ENCODE data around the gene DAAM2. TPM values are rescaled to one million over a fixed set of nuclear protein-coding genes. Genes with fewer than 3 reads are reported as not detected.
A peak's percentile ranks its signal among the peaks of the same experiment; 100 is the strongest.

Gene DAAM2
- total RNA-seq, 1 donor from 2014 or later = 61.9 TPM

- DNase-seq (ENCODE audit: low spot score) = no peak
- intact Hi-C loops (cut with DNase I) = no loop called here
- no peak for ATAC-seq
Measured at GRCh38 chr6:39930540-39930939, 138.4 kb downstream of the DAAM2 start.

- intact Hi-C loops (cut with DNase I) = no loop called here
- DNase-seq (ENCODE audit: low spot score) (no peak), ATAC-seq (no peak)
Measured at GRCh38 chr6:39931607-39932006, 139.4 kb downstream of the DAAM2 start.

DNA sequence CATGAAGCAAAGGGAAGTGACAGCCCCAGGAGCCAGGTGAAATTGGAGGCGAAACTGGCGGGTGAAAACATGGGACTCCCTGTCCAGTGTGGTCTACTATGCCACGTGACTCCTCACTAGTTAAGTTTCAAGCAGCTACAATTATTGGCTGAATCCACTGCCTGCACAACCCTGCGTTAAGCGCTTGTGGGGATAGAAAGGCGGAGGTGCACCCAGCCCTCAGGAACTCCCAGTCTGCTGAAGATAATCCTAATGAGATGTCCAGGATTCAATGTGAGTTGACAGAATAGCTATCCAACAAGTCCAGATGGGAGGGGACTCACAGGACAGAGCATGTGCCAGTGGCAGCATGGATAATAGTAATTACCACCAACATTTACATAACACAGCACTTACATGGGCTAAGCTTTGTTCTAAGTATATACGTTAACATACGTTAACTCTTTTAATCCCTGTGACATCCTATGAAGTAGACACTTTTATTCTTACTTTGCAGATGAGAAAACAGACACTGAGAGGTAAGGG, 140.3 kb downstream of the DAAM2 start:
- ATAC-seq = no peak
- no peak for DNase-seq (ENCODE audit: low spot score)
- intact Hi-C loops (cut with DNase I) = no loop called here

GRCh38 chr6:39933669-39934130, 141.5 kb downstream of the DAAM2 start:
- intact Hi-C loops (cut with DNase I) = no loop called here
- ATAC-seq = no peak
- no peak for DNase-seq (ENCODE audit: low spot score)

DNA sequence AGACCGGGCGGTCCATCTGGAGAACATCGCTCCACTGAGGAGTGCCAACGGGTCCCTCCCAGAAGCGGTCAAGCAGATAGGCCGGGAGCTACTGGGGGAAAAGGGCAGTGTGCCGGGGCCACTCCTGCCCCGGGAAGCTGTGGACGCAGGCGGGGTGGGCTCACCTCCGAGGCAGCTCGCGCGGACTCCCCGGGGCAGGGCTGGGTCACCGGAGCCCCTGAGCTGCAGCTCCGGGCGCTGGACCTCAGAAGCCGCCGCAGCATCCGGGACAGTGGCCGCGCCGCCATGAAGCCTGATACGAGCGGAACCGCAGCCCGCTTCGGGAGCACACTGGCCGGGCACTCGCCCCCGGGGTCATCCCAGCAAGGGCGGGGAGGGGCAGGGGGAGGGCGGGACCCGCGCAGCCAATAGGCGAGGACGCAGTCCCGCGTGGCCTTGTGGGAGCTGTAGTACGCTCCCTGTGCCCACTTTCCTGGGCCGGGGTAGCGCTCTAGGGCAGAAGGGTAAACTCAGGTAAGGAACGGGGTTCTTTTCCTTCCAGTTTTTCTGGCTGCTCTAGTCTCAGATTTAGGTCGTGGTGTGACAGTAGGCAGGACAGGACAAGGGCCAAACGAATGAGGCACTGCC, 142.1 kb downstream of the DAAM2 start, which contains the start of gene MOCS1:
Gene MOCS1 (minus strand): TSS at position 332 of the 627 bp plus-strand sequence. CDS start 45 bp downstream, at position 287.
- intact Hi-C loops (cut with DNase I) = no loop called here
- peak; percentile 97 for ATAC-seq
- DNase-seq (ENCODE audit: low spot score) = peak; percentile 92

- DNase-seq (ENCODE audit: low spot score) (no peak), ATAC-seq (no peak)
- intact Hi-C loops (cut with DNase I) = no loop called here
Measured at GRCh38 chr6:39935241-39935640, 143.1 kb downstream of the DAAM2 start.

- intact Hi-C loops (cut with DNase I) = no loop called here
- ATAC-seq (no peak), DNase-seq (ENCODE audit: low spot score) (no peak)
Measured at GRCh38 chr6:39936857-39937256, 144.7 kb downstream of the DAAM2 start.

GRCh38 chr6:39937686-39938333, 145.6 kb downstream of the DAAM2 start:
- DNase-seq (ENCODE audit: low spot score) = no peak
- no peak for ATAC-seq
- intact Hi-C loops (cut with DNase I) = no loop called here

DNA sequence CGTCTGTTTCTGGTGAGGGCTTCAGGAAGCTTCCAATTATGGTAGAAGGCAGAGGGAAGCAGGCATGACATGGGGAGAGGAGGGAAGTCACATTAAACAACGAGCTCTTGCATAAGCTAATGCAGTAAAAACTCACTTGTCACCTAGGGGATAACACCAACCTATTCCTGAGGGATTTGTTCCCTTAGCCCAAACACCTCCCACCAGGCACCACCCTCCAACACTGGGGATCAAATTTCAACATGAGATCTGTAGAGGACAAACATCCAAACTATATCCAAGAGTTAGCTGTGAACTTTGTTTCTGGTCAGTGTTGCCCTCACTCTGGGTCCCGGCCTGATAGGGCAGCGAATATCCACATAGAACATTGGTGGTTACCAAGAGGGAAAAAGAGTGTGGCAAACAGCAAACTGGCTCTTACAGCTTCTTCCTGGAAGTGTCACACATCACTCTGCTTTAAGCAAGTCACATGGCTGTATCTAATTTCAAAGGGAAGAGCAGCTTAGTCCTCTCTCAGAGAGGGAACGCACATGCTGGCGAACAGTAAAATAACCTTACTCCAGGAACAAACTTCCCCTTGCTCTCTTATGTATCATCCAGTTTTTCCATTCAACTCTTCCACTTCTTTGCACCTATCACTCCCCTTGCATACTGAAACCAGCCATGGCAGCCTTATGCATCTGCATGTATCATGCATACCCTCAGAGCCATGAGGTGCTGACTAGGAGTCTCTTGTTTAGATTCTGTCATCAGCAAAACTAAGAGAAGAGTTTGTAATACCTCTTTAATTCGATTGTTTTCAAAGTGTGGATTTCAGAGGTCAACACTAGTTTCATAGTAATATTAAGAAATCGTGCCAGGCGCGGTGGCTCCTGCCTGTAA, 146.8 kb downstream of the DAAM2 start:
- DNase-seq (ENCODE audit: low spot score) (no peak), ATAC-seq (no peak)
- intact Hi-C loops (cut with DNase I) = no loop called here

DNA sequence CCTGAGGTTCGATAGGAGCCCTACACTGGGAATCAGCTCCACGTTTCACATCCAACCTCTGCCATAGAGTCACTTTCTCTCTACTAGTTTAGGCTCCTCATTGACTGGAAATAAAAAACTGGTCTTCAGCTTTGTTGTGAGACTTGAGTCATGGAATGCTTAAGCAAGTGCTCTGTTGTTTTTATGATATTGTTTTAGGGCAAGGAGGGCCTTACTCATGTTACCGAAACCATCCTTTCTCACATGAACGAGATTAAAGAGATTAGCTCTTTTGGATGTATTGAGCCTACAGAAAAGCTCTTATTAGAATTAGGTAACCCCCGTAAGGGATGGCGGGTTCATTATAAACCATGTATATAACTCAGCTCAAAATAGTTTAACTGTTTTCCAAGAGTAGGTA, 149.0 kb downstream of the DAAM2 start:
- intact Hi-C loops (cut with DNase I) = no loop called here
- DNase-seq (ENCODE audit: low spot score) (no peak), ATAC-seq (no peak)

DNA sequence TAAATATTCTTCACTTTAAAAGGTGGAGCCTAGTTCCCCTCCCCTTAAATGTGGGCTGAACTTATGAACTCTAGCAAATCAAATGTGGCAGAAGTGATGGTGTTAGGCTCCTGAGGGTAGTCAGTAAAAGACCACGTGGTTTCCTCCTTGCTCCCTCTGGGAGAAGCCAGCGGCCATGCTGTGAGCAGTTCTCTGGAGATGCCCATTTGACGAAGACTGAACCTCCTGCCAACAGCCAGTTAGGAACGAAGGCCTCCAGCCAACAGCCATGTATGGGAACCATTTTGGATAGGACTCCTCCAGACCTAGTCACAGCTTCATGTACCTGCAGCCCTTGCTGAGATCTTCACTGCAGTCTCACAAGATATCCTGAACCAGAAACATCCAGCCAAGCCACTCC, 149.6 kb downstream of the DAAM2 start:
- intact Hi-C loops (cut with DNase I) = no loop called here
- no peak for DNase-seq (ENCODE audit: low spot score)
- ATAC-seq = no peak

- intact Hi-C loops (cut with DNase I) = no loop called here
- DNase-seq (ENCODE audit: low spot score) = no peak
- ATAC-seq = no peak
Measured at GRCh38 chr6:39942903-39943580, 150.9 kb downstream of the DAAM2 start.

DNA sequence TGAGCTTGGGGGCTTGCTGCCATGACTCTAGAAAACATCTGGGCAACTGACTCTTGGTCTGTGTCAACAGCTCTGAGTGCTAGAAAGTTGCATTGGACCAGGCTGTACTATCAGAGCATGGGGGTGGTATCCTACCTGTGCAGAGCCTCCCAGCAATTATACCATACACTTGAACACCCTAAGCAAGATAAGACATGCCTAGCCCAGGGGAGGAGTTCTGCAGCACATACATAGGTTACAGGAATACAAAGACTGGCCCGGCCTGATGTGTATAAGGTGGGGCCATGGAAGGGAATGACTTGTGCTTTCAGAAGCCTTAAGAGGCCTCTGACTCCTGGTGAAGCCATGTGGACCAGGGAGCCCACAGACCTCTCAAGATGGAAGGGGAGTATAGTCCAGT, 153.4 kb downstream of the DAAM2 start:
- ATAC-seq (no peak), DNase-seq (ENCODE audit: low spot score) (no peak)

GRCh38 chr6:39947611-39948068, 155.5 kb downstream of the DAAM2 start:
- no peak for DNase-seq (ENCODE audit: low spot score)

More for the DNA sequence above, 153.4 kb downstream of the DAAM2 start:
- intact Hi-C loops (cut with DNase I) = no loop called here

DNA sequence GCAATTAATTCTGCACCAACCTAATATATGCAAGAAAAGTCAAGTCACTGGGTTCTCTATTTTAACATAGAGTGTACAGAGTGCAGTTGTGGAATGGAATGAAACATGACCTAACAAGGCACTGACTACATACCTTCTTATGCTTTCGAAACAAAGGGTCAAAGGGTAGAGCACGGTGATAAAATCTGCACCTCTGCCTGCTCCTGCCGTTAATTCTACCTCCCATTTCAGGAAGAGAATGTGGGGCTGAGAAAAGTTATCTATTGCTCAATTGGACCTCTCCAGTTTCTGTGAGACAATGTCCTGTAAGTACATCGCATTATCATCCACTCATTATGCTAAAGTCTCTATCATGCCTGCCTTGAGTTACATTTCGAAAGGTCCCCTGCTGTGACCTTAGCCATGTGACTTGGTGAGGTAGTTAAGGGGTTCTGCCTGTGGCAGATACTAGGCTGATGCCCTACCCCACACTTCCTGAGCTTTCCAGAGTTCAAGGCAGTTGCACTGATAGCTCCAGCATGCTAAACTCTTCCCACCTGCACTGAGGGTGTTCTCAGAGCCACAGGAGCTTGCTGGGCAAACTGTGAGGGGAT, 156.1 kb downstream of the DAAM2 start:
- intact Hi-C loops (cut with DNase I) = no loop called here
- no peak for ATAC-seq
- DNase-seq (ENCODE audit: low spot score) = no peak

More at GRCh38 chr6:39947611-39948068, 155.5 kb downstream of the DAAM2 start:
- intact Hi-C loops (cut with DNase I) = no loop called here
- no peak for ATAC-seq

DNA sequence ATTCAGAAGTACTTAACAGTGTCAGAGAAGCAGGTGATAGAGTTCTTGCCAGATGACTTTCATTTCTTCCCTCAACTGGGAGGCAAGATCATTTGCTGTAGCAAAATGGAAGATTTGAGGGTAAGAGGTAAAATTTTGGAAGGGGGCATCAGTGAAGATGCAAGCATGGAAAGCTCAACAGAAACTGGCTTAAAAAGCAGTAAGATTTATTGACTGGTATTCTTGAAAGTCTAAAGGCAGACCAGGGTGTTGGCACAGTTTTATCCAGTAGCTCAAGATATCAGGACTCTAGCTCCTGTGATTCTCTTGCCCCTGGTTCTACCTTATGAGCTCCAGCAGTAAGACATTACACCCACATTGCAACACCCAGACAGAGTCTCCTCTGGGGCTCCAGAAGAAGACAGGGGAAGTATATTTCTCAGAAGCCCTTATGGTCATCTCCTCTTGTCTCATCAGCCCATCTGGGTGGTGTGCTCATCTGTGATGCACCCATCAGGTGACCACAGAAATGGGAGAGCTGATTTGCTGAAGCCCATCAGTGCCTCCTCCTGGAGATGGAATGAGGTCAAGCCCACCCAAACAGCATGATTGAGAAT, 158.0 kb downstream of the DAAM2 start:
- ATAC-seq = no peak
- intact Hi-C loops (cut with DNase I) = no loop called here
- DNase-seq (ENCODE audit: low spot score) = no peak

GRCh38 chr6:39951191-39951590, 159.0 kb downstream of the DAAM2 start:
- ATAC-seq = no peak
- intact Hi-C loops (cut with DNase I) = no loop called here

GRCh38 chr6:39951716-39952115, 159.5 kb downstream of the DAAM2 start:
- intact Hi-C loops (cut with DNase I) = no loop called here
- peak; percentile 90 for ATAC-seq
- DNase-seq (ENCODE audit: low spot score) = no peak

More at GRCh38 chr6:39951191-39951590, 159.0 kb downstream of the DAAM2 start:
- DNase-seq (ENCODE audit: low spot score) = no peak

Data from sciatic nerve (tissue), 2 donors.